HG03066 (cell line): ENCODE results near the gene SERPINA6.
"Not testable (repeated sequence)": the region's sequence is repeated elsewhere in the genome, so short reads cannot be mapped to it uniquely, and the experiment has no call there.

Source experiments
- ATAC-seq: cut with Tn5 transposase; IDR thresholded peaks from one replicate; pipeline ENCODE4 v1.9.1; 2021; ENCODE audit warnings: low read depth; ENCODE audit not compliant: unreplicated experiment

Gene SERPINA6

DNA sequence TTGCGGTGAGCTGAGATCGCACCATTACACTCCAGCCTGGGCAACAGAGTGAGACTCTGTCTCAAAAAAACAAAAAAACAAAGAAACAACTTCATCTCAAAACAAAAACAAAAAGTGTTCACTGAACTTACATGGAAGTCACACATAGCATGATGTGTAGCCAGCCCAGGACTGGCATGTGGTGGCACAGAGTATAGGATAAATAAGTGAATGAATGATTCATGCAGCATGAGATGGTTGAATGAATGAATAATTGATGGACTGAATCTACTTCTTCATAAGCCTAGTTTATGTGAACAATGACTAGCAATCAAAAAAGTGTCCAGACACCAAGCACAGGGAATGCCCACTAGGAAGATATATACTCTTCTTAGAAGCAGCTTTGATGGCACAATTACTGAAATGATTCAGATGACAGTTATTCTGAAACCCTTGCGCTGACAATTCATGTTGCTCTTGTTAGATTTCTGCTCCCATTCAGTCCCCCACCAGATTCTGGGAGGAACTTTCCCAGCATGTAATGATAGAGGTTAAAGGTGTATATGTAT, 31.6 kb upstream of the SERPINA6 start:
- no peak for ATAC-seq

DNA sequence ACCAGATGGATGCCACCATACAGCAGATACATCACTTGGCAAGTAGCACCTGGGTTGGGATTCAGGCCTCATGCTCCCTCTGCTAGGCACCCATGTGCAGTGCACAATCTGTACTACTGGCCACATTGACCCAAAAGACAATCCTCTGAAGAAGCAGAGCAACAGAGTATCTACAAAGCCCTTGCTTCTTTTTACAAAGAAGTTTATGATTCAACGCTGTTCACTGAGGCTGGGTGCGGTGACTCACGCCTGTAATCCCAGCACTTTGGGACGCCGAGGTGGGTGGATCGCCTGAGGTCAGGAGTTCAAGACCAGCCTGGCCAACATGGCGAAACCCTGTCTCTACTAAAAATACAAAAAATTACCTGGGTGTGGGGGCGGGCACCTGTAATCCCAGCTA, 31.1 kb upstream of the SERPINA6 start:
- ATAC-seq: not testable (repeated sequence)

DNA sequence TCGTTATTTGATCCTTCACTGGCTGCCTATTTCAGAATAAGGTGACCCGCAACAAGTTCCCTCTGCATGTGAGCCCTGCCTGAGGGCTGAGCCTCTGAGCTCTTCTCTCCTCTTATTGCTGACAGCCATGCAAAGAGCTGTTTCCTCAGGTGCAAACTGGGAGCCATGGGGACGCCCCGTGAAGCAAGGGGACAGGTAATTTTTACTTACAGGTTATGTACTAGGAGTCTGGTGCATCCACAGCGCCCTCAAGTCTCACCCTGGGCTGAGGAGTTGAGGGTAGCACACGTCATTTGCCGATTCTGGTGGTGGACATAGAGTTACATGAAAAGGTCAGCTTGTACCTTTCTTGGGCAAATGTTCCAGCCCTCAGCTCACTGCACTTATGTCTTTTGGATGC, 26.1 kb upstream of the SERPINA6 start:
- ATAC-seq: no peak

DNA sequence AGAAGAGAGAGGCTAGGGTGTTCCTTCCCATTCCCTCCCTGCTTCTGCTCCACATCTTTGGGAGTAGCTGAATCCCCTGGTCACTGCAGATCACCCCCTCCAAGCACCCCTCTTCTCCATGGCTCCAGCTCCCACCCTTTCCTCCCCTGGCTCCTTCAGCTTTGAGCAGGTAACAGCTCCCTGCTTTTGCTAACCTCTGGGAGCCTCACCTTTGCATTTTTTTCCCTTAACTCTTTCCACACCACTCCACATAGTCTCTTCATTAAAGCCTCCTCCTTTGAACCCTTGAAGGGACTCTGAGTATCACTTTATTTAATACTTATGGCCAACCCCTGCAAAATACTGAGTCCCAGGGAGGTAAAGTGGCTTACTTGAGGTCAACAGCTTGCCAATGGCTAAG, 25.7 kb upstream of the SERPINA6 start:
- no peak for ATAC-seq

DNA sequence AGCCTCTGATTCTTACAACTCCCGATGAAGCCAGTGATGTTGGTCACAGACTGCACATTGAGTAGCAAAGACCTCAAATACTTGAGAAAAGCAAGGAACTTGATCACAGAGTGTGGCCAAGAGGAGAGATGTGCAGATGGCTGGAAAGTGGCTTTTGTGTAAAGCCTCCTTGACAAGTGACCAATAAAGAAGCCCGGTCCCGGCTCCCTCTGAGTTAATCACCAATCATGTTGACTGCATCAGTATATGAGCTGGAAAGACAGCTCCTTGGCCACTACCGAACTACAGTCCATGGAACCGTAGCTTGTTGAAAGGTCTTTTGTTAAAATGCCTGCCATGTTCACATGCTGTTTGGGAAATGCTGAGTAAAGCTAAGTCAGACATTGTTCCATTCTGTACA, 23.7 kb upstream of the SERPINA6 start:
- ATAC-seq: no peak

DNA sequence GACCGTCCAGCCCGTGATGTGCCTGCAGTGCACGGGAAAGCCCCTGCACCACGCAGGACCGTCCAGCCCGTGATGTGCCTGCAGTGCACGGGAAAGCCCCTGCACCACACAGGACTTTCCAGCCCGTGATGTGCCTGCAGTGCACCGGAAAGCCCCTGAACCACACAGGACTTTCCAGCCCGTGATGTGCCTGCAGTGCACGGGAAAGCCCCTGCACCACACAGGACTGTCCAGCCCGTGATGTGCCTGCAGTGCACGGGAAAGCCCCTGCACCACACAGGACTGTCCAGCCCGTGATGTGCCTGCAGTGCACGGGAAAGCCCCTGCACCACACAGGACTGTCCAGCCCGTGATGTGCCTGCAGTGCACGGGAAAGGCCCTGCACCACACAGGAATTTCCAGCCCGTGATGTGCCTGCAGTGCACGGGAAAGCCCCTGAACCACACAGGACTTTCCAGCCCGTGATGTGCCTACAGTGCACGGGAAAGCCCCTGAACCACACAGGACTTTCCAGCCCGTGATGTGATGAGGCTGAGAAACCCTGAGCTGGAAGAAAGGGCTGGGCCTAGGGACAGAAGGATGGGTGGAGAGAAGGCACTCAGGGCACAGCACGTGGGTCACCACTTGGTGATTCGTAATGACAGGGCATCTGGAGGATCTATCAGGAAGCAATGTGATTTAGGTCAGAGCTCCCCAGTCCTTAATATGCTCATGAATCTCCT, 23.1 kb upstream of the SERPINA6 start:
- not testable (repeated sequence) for ATAC-seq

DNA sequence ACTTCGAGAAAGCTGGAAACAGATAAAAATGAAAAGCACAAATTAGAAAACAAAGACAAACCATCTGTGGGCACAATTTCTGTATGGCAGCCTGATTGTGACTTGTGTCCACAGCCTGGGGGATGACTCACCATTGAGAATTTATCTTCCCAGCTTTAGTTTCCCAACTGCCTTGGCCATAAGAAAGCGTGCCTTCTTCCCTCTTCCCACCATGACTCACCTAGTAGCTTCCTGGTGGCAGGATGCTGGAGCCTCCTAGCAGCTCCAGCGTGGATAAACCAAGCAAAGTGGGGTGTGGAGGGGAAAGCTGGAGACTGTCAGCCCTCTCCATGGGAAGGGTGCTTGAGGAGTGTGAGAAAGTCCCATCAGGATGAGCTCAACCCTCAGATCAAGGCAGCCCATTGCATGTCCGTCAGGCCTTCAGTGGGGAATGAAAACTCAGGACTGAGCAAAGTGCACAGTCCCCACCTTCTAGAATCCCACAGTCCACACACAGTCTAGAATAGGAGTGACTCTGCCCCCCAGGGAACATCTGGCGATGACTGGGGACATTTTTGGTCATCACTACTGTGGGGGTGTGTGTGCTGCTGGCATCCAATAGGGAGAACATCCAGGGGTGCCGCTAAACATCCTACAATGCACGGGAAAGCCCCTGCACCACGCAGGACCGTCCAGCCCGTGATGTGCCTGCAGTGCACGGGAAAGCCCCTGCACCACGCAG, 22.4 kb upstream of the SERPINA6 start:
- no peak for ATAC-seq

DNA sequence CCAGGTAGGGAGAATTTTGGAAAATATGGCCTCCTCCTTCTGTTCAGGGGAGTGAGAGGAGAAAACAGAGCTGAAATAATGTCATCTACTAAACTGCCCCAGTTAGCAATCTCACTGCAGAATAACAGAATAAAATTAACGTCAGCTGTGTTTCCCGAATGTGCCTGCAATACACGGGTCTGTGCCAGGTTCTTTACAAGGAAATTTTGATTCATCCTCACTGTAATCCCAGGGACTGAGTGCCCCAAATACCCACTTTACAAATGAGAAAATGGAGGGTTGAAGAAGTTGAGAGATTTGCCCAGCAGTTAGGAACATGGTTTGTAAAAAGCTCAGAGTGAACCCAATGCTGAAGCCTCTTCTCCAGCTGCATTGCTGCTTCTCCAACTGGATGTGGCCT, 21.3 kb upstream of the SERPINA6 start:
- ATAC-seq: no peak

DNA sequence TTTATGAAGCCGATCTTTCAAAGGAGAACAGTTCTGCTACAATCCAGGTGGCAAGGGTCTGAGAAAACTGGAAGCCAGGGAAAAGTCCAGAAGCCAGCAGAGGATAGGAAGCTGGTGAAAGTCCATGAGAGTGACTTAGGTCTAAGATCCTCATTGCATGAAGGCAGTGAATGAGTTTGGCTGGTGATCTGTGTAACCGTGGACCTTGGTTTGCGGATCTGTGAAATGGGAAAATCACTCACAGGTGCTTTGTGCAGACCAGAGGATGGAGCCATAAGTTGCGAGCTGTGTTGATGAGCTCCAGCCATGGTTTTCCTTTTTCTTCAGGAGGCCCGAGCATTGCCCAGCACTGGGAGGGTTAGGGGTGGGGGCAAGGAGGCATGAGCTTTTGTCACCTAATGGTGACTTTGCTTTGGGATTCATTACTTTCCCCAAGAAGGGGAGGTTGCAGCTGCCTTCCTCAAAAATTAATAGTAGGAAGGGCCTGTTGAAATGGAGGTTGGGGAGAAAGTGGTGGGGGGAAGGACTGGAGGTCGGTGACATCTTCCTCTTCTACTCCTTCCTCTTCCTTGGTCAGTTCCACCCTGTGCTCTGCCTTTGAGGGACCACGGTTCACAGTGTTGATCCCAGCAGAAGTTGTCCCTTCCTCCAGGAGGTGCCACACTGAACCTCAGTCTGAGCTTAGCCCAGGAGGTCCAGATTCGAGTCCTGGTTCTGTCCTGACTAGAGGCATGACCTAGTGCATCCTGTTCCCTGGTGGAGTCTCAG, 20.3 kb upstream of the SERPINA6 start:
- no peak for ATAC-seq

DNA sequence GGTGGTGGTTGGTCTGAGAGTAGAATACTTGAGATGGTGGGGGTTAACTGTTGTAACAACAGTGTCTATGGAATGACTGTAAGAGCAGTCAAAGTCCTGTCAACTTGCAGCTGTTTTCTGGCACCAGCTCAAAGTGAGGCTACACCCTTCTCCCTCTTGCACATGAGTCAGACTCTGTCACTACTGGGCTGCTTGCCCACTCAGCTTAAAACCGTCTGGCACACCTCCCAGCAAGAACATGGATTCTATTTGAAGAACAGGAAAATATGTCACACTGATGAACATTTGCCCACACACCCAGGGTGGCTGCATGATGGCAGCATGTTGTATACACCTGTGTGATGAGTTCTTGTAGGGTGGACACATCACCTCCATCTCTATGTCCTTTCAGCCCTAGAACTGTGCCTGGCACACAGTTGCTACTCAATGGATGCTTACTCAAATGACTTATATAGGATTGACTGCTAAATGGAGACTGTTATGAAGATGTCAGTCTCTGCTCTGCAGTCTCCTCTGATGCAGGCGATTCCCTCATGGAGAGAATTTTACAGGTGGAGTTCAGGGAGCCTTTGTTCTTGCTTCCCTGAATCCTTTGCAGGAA, 19.3 kb upstream of the SERPINA6 start:
- ATAC-seq: no peak

DNA sequence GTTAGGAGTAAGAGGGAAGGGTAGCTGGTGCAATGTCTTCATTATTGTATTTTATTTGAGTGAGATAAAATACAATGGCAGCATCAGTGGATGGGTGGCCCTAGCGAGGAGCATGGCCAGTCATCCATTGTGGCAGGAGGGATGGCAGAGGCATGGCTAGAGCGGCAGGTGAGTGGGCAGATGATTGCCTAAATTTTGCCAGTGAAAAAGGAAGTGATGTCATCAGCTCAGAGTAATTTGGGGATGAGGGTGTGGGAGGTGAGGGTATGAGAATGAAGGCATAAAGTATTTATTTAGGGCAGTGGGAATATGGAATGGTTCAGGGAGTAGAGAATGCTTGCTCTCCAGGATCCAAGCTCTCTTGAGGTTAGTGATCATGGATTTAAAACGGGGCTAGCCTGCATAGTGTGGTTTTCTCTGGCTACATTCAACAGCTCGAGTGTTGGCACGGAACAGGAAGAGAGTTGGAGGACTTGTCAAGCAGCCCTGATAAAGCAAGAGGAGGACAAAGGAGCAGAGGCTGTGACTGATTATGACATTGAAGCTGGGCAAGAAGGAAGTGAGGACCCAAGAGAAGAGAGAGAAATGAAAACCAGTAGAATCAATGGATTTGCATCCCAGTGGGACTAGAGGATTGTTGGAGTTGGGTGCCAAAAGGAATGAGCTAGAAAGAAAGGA, 18.7 kb upstream of the SERPINA6 start:
- ATAC-seq: no peak

DNA sequence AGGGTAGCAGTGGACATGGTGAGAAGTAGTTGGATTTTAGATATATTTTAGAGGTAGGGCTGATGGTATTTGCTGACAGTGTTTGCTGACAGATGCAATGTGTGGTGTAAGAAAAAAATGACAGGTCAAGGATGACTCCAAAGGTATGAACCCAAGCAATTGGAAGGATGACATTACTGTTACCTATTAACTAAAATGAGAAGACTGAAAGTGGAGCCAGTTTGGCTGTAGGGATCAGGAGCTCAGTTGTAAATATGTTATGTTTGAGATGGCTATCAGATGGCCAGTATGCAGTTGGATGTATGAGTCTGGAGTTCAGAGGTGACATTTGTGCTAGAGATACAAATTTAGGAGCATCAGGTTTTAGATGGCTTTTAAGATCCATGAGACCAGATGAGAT, 17.4 kb upstream of the SERPINA6 start:
- no peak for ATAC-seq

DNA sequence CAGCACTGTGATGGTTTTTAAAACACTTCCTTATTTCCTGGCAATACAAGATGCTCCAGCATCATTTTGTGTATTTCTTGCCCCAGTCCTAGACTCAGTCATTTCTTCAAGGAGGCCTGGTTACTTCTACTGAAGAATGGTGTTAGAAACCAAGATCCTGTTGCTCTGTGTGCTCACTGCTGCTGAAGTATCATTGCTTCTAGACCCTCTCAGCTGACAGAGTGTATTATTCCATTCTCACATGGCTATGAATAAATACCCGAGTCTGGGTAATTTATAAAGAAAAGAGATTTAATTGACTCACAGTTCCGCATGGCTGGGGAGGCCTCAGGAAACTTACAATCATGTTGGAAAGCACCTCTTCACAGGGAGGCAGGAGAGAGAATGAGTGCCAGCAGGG, 14.9 kb upstream of the SERPINA6 start:
- no peak for ATAC-seq

DNA sequence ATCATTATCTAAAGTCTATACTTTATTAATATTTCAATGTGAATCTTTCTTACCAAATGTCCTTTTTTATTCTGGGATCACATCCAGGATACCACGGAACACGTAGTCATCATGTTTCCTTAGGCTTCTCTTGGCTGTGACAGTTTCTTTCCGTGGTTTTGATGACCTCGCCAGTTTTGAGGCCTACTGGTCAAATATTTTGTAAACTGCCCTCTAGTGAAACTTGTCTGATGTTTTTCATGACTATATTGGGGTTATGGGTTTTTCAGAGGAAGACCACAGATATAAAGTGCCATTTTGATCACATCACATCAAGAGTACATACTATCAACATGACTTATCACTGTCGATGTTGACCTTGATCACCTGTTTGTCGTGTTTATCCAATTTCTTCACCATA, 14.1 kb upstream of the SERPINA6 start:
- no peak for ATAC-seq

DNA sequence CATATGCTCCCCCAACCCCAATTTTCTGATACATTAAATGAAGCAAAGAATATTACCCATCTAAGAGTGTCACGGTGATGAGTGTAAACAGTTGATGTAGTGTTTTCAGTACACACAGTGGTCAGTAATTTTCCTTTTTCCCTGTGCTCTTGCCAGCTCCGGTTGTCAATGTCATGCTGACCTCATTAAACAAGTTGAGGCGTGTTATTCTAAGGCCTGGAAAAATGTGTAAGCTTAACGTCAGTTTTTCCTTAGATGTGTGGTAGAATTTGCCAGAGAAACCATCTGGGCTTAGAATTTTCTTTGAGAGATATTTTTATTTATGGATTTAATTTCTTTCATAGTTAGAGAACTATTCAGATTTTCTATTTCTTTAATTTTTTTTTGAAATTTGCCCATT, 11.7 kb upstream of the SERPINA6 start:
- no peak for ATAC-seq

DNA sequence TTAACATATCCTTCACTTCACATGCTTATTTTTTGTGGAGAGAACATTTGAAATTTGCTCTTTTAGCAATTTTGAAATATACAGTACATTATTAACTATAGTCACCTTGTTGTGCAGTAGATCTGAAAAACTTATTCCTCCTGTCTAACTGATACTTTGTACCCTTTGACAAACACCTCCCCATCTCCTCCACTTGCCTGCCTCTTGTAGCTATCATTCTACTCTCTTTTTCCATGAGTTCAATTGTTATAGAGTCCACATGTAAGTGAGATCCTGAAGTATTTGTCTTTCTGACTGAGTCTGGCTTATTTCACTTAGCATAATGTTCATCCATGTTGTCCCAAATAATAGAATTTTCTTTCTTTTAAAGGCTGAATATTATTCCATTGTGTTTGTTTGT, 9.5 kb upstream of the SERPINA6 start:
- no peak for ATAC-seq

DNA sequence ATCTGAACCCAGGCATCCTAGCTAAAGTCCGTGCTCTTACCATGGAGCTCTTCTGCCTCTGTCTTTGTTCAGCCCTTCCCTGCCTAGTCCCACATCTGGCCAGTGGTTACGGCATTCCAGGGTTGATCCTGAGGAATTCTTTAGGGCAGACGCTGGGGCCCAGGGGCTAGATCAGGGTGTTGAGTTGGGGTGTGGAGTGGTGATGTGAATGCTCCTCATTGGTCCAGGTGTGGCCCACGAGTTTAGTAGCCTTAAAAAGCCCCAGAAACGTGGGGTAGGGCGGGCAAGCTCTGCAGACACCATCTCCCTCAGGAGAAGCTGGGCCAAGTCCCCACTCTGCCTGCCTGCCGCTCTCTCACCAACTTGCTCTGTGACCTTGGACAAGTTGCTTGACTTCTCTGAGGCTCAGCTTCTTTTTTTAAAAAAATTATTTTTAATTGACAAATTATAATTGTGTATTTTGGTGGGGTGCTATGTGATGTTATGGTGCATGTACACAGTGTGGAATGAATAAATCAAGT, 9.0 kb upstream of the SERPINA6 start:
- no peak for ATAC-seq

DNA sequence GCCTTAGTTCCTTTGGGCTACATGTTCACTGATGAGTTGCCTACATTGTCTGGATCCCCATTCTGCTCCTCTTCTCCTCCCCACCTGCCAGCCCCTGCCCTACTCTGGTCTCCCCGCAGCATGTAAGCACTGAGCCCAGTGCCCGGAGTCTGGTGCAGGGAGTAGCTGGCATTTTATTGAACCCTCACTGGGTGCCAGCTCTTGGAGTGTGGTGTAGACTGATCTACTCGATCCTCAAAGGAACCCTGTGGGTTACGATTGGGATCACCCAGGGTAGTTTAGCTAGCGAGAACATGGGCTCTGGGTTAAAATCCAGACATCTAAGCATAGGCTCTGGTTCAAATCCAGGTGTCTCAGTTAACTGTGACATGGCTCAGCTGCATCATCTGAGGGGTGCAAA, 8.3 kb upstream of the SERPINA6 start:
- no peak for ATAC-seq

DNA sequence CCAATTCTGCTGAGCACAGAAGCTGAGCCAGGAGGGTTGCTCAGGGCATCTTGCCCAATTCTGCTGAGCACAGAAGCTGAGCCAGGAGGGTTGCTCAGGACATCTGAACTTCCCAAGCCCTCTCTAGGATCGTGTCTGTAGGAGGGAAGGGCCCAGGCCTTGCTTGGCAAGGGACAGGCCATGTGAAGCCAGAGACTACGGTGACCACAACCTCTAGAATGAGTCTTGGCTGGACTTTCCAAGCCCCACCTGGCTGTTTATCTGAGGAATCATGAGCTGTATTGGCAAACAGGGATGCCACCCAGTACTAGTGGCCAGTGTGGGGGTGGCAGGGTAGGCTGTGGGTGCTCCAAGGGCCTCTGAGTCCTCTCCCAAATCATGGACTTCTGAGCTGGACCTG, 7.7 kb upstream of the SERPINA6 start:
- no peak for ATAC-seq

DNA sequence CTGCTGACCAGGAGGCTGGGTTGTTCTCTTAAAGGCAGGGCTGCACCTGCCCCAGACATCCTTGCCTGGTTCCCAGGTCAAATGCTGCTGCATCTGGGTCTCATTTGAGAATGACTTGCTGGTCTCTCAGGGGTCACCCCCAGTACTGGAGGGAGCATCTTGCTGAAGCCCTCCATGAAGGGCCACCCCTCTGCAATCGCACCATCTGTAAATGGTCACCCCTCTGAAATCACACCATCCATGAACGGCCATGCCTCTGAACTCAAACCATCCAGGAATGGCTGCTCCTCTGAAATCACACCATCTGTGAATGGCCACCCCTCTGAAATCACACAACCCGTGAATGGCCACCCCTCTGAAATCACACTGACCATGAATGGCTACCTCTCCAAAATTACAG, 7.3 kb upstream of the SERPINA6 start:
- no peak for ATAC-seq
